Measurements from ENCODE around the gene ITGB2.
A peak's percentile ranks its signal among the peaks of the same experiment; 100 is the strongest.

ITGB2 gene

GRCh38 chr21:44842721-44843445, 77.8 kb downstream of the ITGB2 start:
- DNase-seq, result no peak

GRCh38 chr21:44842087-44842486, 78.6 kb downstream of the ITGB2 start:
- DNase-seq, result no peak

- DNase-seq, result no peak
Measured at GRCh38 chr21:44840771-44841170, 79.9 kb downstream of the ITGB2 start.

- DNase-seq, result no peak
Measured at GRCh38 chr21:44838951-44839350, 81.7 kb downstream of the ITGB2 start.

- DNase-seq, result no peak
Measured at GRCh38 chr21:44838039-44838895, 82.4 kb downstream of the ITGB2 start.

GRCh38 chr21:44837537-44837936, 83.2 kb downstream of the ITGB2 start:
- DNase-seq, result no peak

- DNase-seq, result peak; percentile 86
Measured at GRCh38 chr21:44836666-44837471, 83.8 kb downstream of the ITGB2 start.

- no peak for DNase-seq
Measured at GRCh38 chr21:44836349-44836665, 84.4 kb downstream of the ITGB2 start.

All from eye (tissue), 1 donor.